A673 (cell line): ENCODE results near the gene MRPS11. TPM values are rescaled to one million over a fixed set of nuclear protein-coding genes. Genes with fewer than 3 reads are reported as not detected.

Experiments used
- BruUV-seq: library from RNA; stranded (reverse); fragments of 400-500 nt; replicated peaks from 2 replicates; lab custom pipeline; 2021; lab: Mats Ljungman, UMichigan
- CTCF ChIA-PET: fragments of 300-600 bp; sonication (Branson Sonifier 250); formaldehyde crosslinking; loops from one replicate; lab custom pipeline; 2022; ENCODE audit warnings: antibody characterized with exemption; lab: Charles Lee
- POLR2A ChIA-PET: fragments of 300-600 bp; sonication (Branson Sonifier 250); formaldehyde crosslinking; loops from one replicate; lab custom pipeline; 2022; ENCODE audit warnings: antibody characterized with exemption; ENCODE audit not compliant: low non-redundant PET; lab: Charles Lee
- DNase-seq: peaks from one replicate; pipeline ENCODE4 v3.0.0-alpha.2; 2015; ENCODE audit warnings: low spot score
- H3K27ac ChIP-seq: fragments of 200-600 bp; sonication (generic); 2 replicates; pipeline ENCODE4 v1.5.1; 2016; ENCODE audit warnings: mixed run types, low read depth, mild to moderate bottlenecking, mixed read lengths, antibody characterized with exemption, low read length; ENCODE audit not compliant: poor library complexity, severe bottlenecking
- H3K27me3 ChIP-seq: fragments of 200-600 bp; sonication (generic); replicated peaks from 2 replicates; pipeline ENCODE4 v1.6.1; 2017; ENCODE audit warnings: mixed run types, low read depth, mild to moderate bottlenecking, mixed read lengths, antibody characterized with exemption, low read length; ENCODE audit not compliant: insufficient read depth, poor library complexity
- H3K36me3 ChIP-seq: fragments of 200-600 bp; sonication (generic); 2 replicates; pipeline ENCODE4 v1.6.1; 2016; ENCODE audit warnings: mixed run types, mild to moderate bottlenecking, mixed read lengths, antibody characterized with exemption, low read length; ENCODE audit not compliant: insufficient read depth, poor library complexity, severe bottlenecking
- H3K4me1 ChIP-seq: fragments of 200-600 bp; sonication (generic); 2 replicates; pipeline ENCODE4 v1.6.1; 2017; ENCODE audit warnings: mixed run types, mild to moderate bottlenecking, mixed read lengths, antibody characterized with exemption, low read length; ENCODE audit not compliant: insufficient read depth, poor library complexity, severe bottlenecking
- H3K4me3 ChIP-seq: fragments of 200-600 bp; sonication (generic); 2 replicates; pipeline ENCODE4 v1.5.1; 2016; ENCODE audit warnings: low read depth, mixed run types, mild to moderate bottlenecking, mixed read lengths, low read length; ENCODE audit not compliant: poor library complexity, severe bottlenecking
- H3K9me3 ChIP-seq: fragments of 200-600 bp; sonication (generic); 2 replicates; pipeline ENCODE4 v1.6.1; 2016; ENCODE audit warnings: mixed run types, low read depth, mild to moderate bottlenecking, mixed read lengths, antibody characterized with exemption, low read length; ENCODE audit not compliant: poor library complexity, severe bottlenecking
- CTCF ChIP-seq: fragments of 300-800, 200-600 bp; sonication (generic); conservative IDR thresholded peaks from 2 replicates; pipeline ENCODE4 v1.5.1; 2017; ENCODE audit warnings: low read depth, mild to moderate bottlenecking, antibody characterized with exemption, low read length, moderate library complexity, mixed read lengths
- EZH2 ChIP-seq: fragments of 200-600 bp; sonication (generic); IDR thresholded peaks from 2 replicates; pipeline ENCODE4 v1.6.1; 2017; ENCODE audit warnings: borderline replicate concordance, low read depth, mild to moderate bottlenecking, mixed read lengths, antibody characterized with exemption, low read length; ENCODE audit not compliant: poor library complexity, severe bottlenecking
- intact Hi-C: fragments of 100-400 bp; cut with micrococcal nuclease; formaldehyde crosslinking; loops from one replicate; pipeline ENCODE4 v1.10.0; 2022; ENCODE audit not compliant: unreplicated experiment
- total RNA-seq: library from RNA; stranded (reverse); gene quantifications from 2 replicates; pipeline ENCODE4 v1.2.3, GENCODE V29; 2021

The MRPS11 gene
- total RNA-seq, 1 experiment from 2014 or later: 90.0 TPM

GRCh38 chr15:88484682-88485331, 17.3 kb downstream of the MRPS11 start:
- POLR2A ChIA-PET: no interaction called here
- no peak for TF ChIP-seq CTCF
- no peak for TF ChIP-seq EZH2
- Histone ChIP-seq H3K36me3 (no peaks in the 10 kb centered on the region), H3K4me1 (no peaks in the 10 kb centered on the region), H3K4me3 (no peak overlapping the region), H3K9me3 (no peaks in the 10 kb centered on the region), H3K27me3 (no peaks in the 10 kb centered on the region), H3K27ac (no peak overlapping the region)
- CTCF ChIA-PET: no interaction called here
- intact Hi-C loops: no loop called here
- BruUV-seq: no TSS peak
- peak; percentile 49 for DNase-seq

- Histone ChIP-seq H3K36me3 (no peaks in the 10 kb centered on the region), H3K9me3 (no peaks in the 10 kb centered on the region), H3K4me3 (no peak overlapping the region), H3K27ac (no peak overlapping the region), H3K4me1 (no peaks in the 10 kb centered on the region), H3K27me3 (no peaks in the 10 kb centered on the region)
- no peak for TF ChIP-seq EZH2
- no peak for TF ChIP-seq CTCF
- intact Hi-C loops: no loop called here
- no TSS peak for BruUV-seq
- no peak for DNase-seq
- ChIA-PET CTCF (no interaction called here), POLR2A (no interaction called here)
These were observed 19.8 kb downstream of the MRPS11 start for GRCh38 chr15:88487178-88487795.

- Histone ChIP-seq H3K4me1 (no peaks in the 10 kb centered on the region), H3K36me3 (no peaks in the 10 kb centered on the region), H3K4me3 (no peak overlapping the region), H3K27me3 (no peaks in the 10 kb centered on the region), H3K9me3 (no peaks in the 10 kb centered on the region), H3K27ac (no peak overlapping the region)
- intact Hi-C loops: no loop called here
- TF ChIP-seq CTCF (no peak), EZH2 (no peak)
- DNase-seq: no peak
- POLR2A ChIA-PET: no interaction called here
- BruUV-seq: no TSS peak
- CTCF ChIA-PET: interaction anchor here (0.6 kb wide), 1 partner anchor 10 kb away, joined by 4 read pairs; no protein-coding TSS in a partner anchor
These were observed 20.5 kb downstream of the MRPS11 start for GRCh38 chr15:88487796-88488523.
